ENCODE measurements around the gene F7. TPM values are rescaled to one million over a fixed set of nuclear protein-coding genes. Genes with fewer than 3 reads are reported as not detected.

F7 gene
- total and polyA plus RNA-seq, 2 donors (not counting 1 experiment from before 2014, with no cell fraction given): not detected

- no peak for TF ChIP-seq EZH2 (IDR thresholded peaks at IDR 0.05; ENCODE audit: borderline replicate concordance, insufficient read depth, low read depth, low read length, poor library complexity, severe bottlenecking)
- TF ChIP-seq CTCF (IDR thresholded peaks at IDR 0.05): no peak
- ChIA-PET CTCF (no interaction called here), POLR2A (no interaction called here)
- Histone ChIP-seq H3K27ac (ENCODE audit: low read length in 2 of 2) (no peak overlapping the region), H3K9me3 (ENCODE audit: control extremely low read depth in 1 of 3, control insufficient read depth in 2 of 3, insufficient read depth in 1 of 3, low read length in 2 of 3) (peaks cover 0 to 5% (median 0%) of the 10 kb centered on the region in 3 donors), H3K36me3 (replicated peaks in 1 of 2; ENCODE audit: control extremely low read depth in 1 of 2, control insufficient read depth in 1 of 2, extremely low read depth in 1 of 2, insufficient read depth in 2 of 2, low read length in 1 of 2) (no peaks in the 10 kb centered on the region), H3K79me2 (ENCODE audit: control insufficient read depth, insufficient read depth, low read length) (no peaks in the 10 kb centered on the region), H2AFZ (ENCODE audit: insufficient read depth, low read depth, low read length, poor library complexity, severe bottlenecking) (no peak overlapping the region), H3K27me3 (replicated peaks in 1 of 4; ENCODE audit: control extremely low read depth in 1 of 4, control insufficient read depth in 3 of 4, insufficient read depth in 4 of 4, low read length in 3 of 4) (no peaks in the 10 kb centered on the region), H3K4me3 (ENCODE audit: control extremely low read depth in 1 of 5, extremely low read depth in 1 of 5, insufficient read depth in 1 of 5, low read depth in 2 of 5, low read length in 4 of 5) (no peak overlapping the region), H3K4me2 (replicated peaks; ENCODE audit: low read depth, low read length, poor library complexity, severe bottlenecking) (no peak overlapping the region), H3K9ac (ENCODE audit: low read length) (no peak overlapping the region), H4K20me1 (ENCODE audit: control insufficient read depth, insufficient read depth, low read length, poor library complexity, severe bottlenecking) (no peaks in the 10 kb centered on the region), H3K4me1 (ENCODE audit: control insufficient read depth in 2 of 2, insufficient read depth in 2 of 2, low read length in 2 of 2) (no peaks in the 10 kb centered on the region)
- no peaks in the 10 kb centered on the region for H3K4me1 Mint-ChIP-seq
- no peaks in the 10 kb centered on the region for H3K27me3 Mint-ChIP-seq
- WGBS (ENCODE audit: insufficient coverage): 94% methylated on average over 24 of the region's 24 CpGs
- no peak overlapping the region for H3K4me3 Mint-ChIP-seq
- H3K27ac Mint-ChIP-seq: no peak overlapping the region
- intact Hi-C loops (cut with micrococcal nuclease): no loop called here
- ATAC-seq (ENCODE audit: low read depth) (no peak), DNase-seq (no peak)
- no peaks in the 10 kb centered on the region for H3K9me3 Mint-ChIP-seq (ENCODE audit: insufficient read depth)
Observed at GRCh38 chr13:113090806-113091205, 14.8 kb upstream of the F7 start.

- Mint-ChIP-seq H3K9me3 (ENCODE audit: insufficient read depth) (no peaks in the 10 kb centered on the region), H3K4me3 (no peak overlapping the region), H3K4me1 (no peaks in the 10 kb centered on the region), H3K27ac (no peak overlapping the region), H3K27me3 (no peaks in the 10 kb centered on the region)
- ATAC-seq (ENCODE audit: low read depth) (no peak), DNase-seq (no peak)
- no peaks in the 10 kb centered on the region for H3K36me3 ChIP-seq (replicated peaks in 1 of 2; ENCODE audit: control extremely low read depth in 1 of 2, control insufficient read depth in 1 of 2, extremely low read depth in 1 of 2, insufficient read depth in 2 of 2, low read length in 1 of 2)
- H3K27ac ChIP-seq (ENCODE audit: low read length in 2 of 2): no peak overlapping the region
- H4K20me1 ChIP-seq (ENCODE audit: control insufficient read depth, insufficient read depth, low read length, poor library complexity, severe bottlenecking): no peaks in the 10 kb centered on the region
- ChIA-PET CTCF (no interaction called here), POLR2A (no interaction called here)
- H3K4me2 ChIP-seq (replicated peaks; ENCODE audit: low read depth, low read length, poor library complexity, severe bottlenecking): no peak overlapping the region
- no peak overlapping the region for H2AFZ ChIP-seq (ENCODE audit: insufficient read depth, low read depth, low read length, poor library complexity, severe bottlenecking)
- H3K79me2 ChIP-seq (ENCODE audit: control insufficient read depth, insufficient read depth, low read length): no peaks in the 10 kb centered on the region
- intact Hi-C loops (cut with micrococcal nuclease): no loop called here
- no peak overlapping the region for H3K4me3 ChIP-seq (ENCODE audit: control extremely low read depth in 1 of 5, extremely low read depth in 1 of 5, insufficient read depth in 1 of 5, low read depth in 2 of 5, low read length in 4 of 5)
- no peak for TF ChIP-seq EZH2 (IDR thresholded peaks at IDR 0.05; ENCODE audit: borderline replicate concordance, insufficient read depth, low read depth, low read length, poor library complexity, severe bottlenecking)
- no peak for TF ChIP-seq CTCF (IDR thresholded peaks at IDR 0.05)
- H3K4me1 ChIP-seq (ENCODE audit: control insufficient read depth in 2 of 2, insufficient read depth in 2 of 2, low read length in 2 of 2): no peaks in the 10 kb centered on the region
- H3K9me3 ChIP-seq (ENCODE audit: control extremely low read depth in 1 of 3, control insufficient read depth in 2 of 3, insufficient read depth in 1 of 3, low read length in 2 of 3): peaks cover 0 to under 1% (median 0%) of the 10 kb centered on the region in 3 donors
- no peak overlapping the region for H3K9ac ChIP-seq (ENCODE audit: low read length)
- H3K27me3 ChIP-seq (replicated peaks in 1 of 4; ENCODE audit: control extremely low read depth in 1 of 4, control insufficient read depth in 3 of 4, insufficient read depth in 4 of 4, low read length in 3 of 4): no peaks in the 10 kb centered on the region
- WGBS (ENCODE audit: insufficient coverage): 92% methylated on average over 30 of the region's 30 CpGs
Observed at GRCh38 chr13:113091211-113091771, 14.3 kb upstream of the F7 start.

All from B cell (primary cell).